HG03280 (cell line): ENCODE measurements around the gene ROM1.
"Not testable (repeated sequence)": the region's sequence is repeated elsewhere in the genome, so short reads cannot be mapped to it uniquely, and the experiment has no call there.

Source experiments
- ATAC-seq: cut with Tn5 transposase; IDR thresholded peaks from one replicate; pipeline ENCODE4 v1.9.1; 2021; ENCODE audit warnings: mild to moderate bottlenecking, moderate library complexity; ENCODE audit not compliant: unreplicated experiment

ROM1 gene, protein sequence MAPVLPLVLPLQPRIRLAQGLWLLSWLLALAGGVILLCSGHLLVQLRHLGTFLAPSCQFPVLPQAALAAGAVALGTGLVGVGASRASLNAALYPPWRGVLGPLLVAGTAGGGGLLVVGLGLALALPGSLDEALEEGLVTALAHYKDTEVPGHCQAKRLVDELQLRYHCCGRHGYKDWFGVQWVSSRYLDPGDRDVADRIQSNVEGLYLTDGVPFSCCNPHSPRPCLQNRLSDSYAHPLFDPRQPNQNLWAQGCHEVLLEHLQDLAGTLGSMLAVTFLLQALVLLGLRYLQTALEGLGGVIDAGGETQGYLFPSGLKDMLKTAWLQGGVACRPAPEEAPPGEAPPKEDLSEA

DNA sequence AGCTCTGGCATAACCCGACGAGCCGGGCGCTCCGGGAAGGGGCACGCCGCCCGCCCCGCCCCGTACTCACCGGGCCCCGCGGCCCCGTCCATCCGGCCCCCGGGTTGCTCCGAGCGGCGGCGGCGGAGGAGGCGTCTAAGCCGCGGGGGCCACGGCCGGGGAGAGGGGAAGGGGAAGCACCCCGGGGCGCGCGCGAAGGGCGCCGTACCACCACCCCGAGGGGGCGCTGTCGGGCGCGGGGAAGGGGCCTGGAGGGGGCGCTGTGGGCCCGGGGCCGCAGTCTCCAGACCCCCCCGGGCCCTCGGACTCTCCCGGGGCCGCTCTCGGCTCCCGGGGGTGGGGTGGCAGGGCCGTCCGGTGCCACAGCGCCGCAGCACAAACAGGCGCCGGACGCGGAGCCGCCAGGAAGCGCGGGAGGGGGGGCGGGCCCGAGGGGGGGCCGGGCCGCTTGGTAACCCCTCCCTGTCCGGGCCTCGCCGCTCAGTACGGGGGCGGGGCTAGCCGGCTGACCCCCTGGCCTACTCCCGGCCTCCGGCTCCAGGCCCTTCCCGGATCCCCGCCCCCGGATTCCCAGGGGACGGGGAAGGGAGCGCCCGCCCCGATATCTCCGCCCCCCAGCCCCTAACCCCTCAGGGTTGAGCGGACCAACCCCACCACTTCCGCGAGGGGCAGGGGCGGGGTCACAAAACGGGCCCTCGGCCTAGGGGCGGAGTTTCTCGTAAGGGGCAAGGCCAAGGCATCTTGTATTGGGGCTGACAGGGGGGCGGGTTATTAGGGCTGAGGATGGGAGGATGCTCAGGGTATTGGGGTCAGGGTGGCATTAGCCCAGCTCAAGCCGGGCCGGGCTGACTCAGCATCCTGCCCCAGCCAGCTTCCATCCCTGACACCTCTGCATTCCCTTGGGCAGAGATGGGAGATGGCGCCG lies at the start of gene ROM1, which contains the start of gene EML3:
Gene ROM1, plus strand, starts transcription at position 892 of the 925 bp plus-strand sequence. Its CDS starts 25 bp downstream, at position 917.
Gene EML3, minus strand, starts transcription at position 410 of the 925 bp plus-strand sequence. Its CDS starts 318 bp downstream, at position 92.
- peak; percentile 69 for ATAC-seq

GRCh38 chr11:62565100-62565802 lies 47.8 kb upstream of the ROM1 start:
- ATAC-seq, result no peak

GRCh38 chr11:62566247-62566646 lies 46.8 kb upstream of the ROM1 start:
- ATAC-seq, result no peak

DNA sequence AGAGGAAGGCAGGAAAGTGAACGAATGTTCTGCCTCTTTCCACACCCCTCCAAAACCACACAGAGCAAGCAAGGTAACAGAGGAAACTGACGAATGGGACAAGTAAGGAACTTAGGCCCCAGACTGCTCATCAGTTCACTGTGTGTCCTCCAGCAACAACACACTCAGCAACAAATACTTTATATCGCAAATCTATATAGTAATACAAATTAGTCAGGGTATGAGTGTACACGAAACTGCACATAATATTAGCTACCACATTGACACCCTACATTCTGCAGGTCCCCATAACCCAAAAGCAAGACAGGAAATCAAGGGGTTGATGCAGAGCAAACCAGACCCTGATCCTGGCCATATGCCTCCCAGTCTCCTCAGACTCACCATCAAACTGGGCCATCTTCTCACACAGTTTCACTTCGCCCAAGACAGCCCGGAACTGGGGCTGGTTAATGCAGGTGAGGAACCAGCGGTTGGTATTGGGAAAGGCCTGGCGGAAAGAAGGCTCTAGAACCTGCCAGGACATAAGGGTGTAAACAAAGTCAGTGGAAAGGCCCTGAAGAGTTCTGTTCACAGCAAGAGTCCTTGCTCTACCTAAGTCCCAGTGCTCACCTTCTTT lies 45.9 kb upstream of the ROM1 start:
- ATAC-seq, result no peak

DNA sequence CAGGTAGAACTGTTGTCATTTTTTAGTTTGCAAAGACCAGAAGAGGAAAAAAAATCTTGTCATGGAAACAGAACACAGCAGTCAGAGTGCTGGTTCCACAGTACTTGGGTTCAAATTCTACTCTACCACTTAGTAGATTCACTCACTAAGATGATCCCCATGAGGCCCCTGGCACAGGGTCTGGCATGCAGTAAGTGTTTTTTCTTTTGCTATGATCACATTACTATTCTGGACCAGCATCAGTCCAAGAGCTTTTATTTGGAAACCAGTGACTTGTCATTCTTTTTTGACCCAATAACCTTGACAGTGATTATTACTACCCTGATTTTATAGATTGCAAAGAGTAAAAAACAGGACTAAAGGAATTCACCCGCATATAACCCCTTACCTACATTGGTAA lies 43.4 kb upstream of the ROM1 start:
- ATAC-seq, result no peak

DNA sequence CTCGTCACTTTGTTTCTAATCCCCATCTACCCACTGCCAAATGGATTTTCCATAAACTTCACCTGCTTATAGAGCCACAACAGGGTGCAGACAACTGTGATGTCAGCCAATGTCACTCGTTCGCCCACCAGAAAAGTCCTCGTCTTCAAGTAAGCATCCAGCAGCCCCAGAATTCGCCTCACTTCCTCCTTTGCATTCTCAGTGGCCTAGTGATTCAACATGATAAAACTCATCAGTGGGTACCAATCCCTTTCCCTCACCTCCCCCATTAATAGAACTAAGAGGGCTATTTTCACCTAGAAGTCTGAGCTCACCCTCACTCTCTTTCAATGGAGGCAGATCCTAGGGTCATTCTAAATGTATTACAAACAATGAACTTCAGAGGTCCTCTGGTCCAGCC lies 42.2 kb upstream of the ROM1 start:
- not testable (repeated sequence) for ATAC-seq

GRCh38 chr11:62571493-62571892 lies 41.6 kb upstream of the ROM1 start:
- ATAC-seq, result not testable (repeated sequence)

- ATAC-seq, result no peak
Measured at GRCh38 chr11:62572431-62572830, 40.6 kb upstream of the ROM1 start.

- no peak for ATAC-seq
Measured at GRCh38 chr11:62573006-62573591, 40.0 kb upstream of the ROM1 start.

DNA sequence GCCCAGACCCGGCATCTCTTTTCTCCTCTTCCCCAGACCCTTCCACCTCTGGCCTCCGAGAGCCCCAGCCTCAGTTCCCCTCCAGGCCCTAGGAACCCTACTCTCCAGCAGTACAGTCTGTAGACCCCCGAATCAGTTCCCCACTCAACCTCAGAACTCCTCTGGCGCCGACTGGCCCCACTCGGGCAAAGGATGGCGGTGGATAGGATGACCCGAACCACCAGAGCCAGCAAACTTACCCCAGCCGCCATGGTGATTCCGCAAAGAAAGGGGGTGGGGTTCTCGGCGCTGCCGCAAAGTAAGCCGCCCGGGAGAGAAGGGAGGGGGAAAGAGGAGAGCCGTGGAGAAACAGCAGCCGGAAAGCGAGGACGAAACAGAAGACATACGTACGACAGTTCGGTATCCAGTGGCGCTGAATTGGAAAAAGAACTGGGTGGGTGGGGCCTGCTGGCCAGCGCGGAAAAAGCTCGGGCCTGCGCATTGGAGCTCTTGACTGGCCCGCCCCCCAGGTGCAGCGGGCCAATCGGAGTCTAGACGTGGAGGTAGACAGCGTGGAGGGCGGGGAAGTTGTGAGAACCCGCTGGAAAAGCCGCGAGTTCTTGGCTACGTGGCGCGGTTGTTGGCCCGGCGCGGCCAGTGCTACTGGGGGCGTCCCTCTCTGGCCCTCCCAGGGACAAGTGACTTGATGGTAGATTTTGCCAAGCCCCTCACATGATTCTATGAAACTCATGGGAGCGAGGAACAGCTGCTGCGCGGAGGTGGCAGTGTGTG lies 39.3 kb upstream of the ROM1 start, which contains the start of gene EEF1G:
Gene EEF1G, minus strand, starts transcription at position 300 of the 771 bp plus-strand sequence. Its CDS starts 49 bp downstream, at position 251.
- peak; percentile 89 for ATAC-seq

- ATAC-seq, result no peak
Measured at GRCh38 chr11:62574363-62575071, 38.5 kb upstream of the ROM1 start.

- no peak for ATAC-seq
Measured at GRCh38 chr11:62575156-62575555, 37.9 kb upstream of the ROM1 start.

- no peak for ATAC-seq
Measured at GRCh38 chr11:62575837-62576236, 37.2 kb upstream of the ROM1 start.

- no peak for ATAC-seq
Measured at GRCh38 chr11:62577046-62577714, 35.9 kb upstream of the ROM1 start.

- ATAC-seq, result no peak
Measured at GRCh38 chr11:62578541-62578940, 34.5 kb upstream of the ROM1 start.

DNA sequence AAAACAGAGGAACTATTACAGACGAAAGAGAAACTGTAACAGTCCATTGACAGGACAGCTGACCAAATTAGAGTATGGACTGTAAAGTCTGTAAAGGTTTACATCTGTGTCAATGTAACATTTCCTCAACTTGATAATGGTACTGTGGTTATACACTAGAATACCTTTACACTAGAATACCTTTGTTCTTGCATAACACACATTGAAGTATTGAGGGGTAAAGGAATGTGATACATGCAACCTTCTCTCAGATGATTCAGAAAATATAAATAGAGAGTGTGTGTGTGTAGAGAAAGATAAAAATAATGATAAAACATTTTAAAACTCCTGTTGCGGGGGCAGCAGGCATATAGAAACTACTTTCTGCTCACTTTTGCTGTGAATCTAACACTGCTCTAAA lies 33.8 kb upstream of the ROM1 start:
- ATAC-seq, result no peak

DNA sequence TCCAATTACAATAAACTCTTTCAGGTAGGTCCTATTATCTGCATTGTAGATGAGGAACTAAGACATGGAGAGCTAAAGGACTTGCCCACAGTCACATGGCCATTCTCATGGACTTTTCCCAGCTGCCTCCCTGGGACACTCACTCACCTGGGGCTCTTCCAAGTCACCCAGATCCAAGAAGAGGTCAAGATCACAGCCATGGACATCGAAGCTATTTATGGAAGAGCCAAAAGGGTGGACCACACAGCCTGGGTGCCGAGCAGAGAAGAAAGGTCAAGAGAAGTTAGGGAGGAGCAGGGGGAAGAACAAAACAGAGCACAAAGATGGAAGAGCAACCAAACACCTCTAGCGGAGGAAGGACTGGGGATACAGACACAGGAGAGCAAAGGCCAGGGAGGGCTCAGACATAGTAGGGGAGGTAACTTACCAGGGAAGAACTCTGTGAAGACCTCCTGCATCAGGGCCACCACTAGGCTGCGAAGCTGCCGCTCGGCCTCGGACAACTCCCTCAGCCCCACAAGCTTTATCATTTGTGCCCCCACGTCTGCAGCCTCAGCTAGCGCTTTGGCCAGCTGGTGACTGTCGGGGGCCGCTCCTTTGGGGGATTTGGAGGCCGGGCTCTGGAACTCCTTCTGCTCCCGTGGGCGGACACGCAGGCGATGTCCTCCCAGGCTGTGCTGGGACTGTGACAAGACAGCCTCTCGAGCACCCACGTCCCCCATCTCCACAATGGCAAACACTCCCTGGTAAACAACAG lies 31.9 kb upstream of the ROM1 start:
- ATAC-seq, result no peak
